Testis (tissue), 2 donors: Measurements from ENCODE around the gene FOXP4.

Experiments used
- POLR2A ChIP-seq: fragments of 450-650 bp; IDR thresholded peaks from one replicate; pipeline ENCODE4 v1.6.1; 2017; ENCODE audit warnings: antibody characterized with exemption, mild to moderate bottlenecking, moderate library complexity
- TF ChIP-seq, protein P1 (sequence below), 3 experiments: fragments of 450-650 bp in 2 of 3; fragments of 200-600 bp in 1 of 3; sonication (generic) in 1 of 3; IDR thresholded peaks; one replicate each; pipeline ENCODE4 v1.5.1; 2016 to 2019; ENCODE audit warnings: antibody characterized with exemption in 3 of 3, mild to moderate bottlenecking in 2 of 3, moderate library complexity in 1 of 3

DNA sequence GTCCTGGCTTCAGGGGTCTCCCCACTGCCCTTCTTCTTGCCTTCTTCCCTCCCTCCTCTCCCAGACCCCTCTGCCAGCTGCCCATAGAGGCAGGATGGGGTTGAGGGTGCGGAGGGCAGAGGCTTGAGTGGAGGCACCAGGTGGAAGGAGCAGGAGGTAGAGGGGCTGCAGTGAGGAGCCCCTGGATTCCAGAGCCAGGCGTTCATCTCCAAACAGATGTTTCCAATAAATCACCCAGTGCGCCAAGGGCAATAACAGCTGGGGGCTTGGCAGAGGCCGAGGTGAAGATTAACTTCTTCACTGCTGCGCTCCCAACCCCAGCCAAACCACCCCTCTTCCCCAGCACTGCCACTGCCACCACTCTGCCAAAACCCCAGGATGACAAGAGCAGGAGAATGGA, 102.7 kb downstream of the FOXP4 start:
- TF ChIP-seq, protein P1, sequence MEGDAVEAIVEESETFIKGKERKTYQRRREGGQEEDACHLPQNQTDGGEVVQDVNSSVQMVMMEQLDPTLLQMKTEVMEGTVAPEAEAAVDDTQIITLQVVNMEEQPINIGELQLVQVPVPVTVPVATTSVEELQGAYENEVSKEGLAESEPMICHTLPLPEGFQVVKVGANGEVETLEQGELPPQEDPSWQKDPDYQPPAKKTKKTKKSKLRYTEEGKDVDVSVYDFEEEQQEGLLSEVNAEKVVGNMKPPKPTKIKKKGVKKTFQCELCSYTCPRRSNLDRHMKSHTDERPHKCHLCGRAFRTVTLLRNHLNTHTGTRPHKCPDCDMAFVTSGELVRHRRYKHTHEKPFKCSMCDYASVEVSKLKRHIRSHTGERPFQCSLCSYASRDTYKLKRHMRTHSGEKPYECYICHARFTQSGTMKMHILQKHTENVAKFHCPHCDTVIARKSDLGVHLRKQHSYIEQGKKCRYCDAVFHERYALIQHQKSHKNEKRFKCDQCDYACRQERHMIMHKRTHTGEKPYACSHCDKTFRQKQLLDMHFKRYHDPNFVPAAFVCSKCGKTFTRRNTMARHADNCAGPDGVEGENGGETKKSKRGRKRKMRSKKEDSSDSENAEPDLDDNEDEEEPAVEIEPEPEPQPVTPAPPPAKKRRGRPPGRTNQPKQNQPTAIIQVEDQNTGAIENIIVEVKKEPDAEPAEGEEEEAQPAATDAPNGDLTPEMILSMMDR (IDR thresholded peaks at IDR 0.05) = no peak
- no peak for TF ChIP-seq POLR2A
